NCI-H2081 treated with DMSO at 0.1 percent for 48 hours (cell line): ENCODE results near the gene DSCAM.

Experiments used
- DNase-seq: peaks from one replicate; lab custom pipeline; 2025; lab: John Stamatoyannopoulos, UW

DSCAM gene

DNA sequence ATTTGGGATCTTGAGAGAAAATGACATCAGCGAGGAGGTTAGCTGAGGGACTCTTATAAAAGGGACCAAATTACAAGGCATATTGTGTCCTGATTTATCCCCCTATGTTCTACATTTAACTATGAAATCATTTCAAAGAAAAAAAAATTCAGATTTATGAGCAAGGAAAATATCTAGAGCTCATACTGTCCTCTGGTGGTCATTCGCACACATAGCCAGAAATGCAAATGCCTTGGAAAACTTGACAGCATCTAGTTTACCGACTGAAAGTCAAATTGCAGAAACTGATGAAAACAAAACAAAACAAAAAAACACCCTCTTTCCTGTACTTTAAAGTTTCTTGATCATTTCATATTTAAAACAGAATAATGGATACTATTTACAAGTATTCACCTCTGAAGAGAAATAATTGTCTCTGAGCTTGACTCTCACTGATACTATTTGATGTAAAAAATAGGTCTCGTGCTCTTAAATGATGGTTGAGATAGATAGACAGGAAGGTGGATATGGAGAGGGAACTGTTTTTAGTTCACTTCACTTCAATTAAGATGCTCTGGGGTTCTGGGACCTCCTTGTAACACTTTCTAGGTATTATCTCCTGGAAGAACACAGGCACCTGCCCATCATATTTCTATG, 725.9 kb downstream of the DSCAM start:
- DNase-seq: no peak

- DNase-seq: no peak
Observed at GRCh38 chr21:40118527-40118926, 728.4 kb downstream of the DSCAM start.

GRCh38 chr21:40117236-40117635, 729.7 kb downstream of the DSCAM start:
- DNase-seq: no peak

- no peak for DNase-seq
Observed at GRCh38 chr21:40115775-40116174, 731.2 kb downstream of the DSCAM start.

DNA sequence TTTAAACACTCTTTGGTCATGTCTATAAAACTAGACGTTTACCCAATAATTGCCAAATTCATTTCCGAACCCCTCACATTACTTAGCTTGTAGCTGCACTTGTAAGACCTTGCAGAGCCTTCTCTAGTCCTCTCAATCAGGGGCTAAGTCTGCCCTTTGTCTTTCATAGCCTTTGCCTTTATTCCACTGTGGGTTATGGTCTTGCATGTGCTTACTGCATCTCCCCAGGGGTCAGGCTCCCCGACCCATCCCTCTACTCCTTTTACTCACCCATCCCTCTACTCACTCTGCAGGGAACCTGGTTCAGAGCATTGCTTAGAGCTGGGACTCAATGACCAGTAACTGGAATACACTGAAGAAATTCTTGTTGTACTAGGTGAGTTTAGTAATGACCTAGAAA, 744.3 kb downstream of the DSCAM start:
- no peak for DNase-seq

- no peak for DNase-seq
Observed at GRCh38 chr21:40099809-40100208, 747.1 kb downstream of the DSCAM start.

GRCh38 chr21:40095477-40095876, 751.5 kb downstream of the DSCAM start:
- no peak for DNase-seq

- no peak for DNase-seq
Observed at GRCh38 chr21:40080385-40080784, 766.6 kb downstream of the DSCAM start.

DNA sequence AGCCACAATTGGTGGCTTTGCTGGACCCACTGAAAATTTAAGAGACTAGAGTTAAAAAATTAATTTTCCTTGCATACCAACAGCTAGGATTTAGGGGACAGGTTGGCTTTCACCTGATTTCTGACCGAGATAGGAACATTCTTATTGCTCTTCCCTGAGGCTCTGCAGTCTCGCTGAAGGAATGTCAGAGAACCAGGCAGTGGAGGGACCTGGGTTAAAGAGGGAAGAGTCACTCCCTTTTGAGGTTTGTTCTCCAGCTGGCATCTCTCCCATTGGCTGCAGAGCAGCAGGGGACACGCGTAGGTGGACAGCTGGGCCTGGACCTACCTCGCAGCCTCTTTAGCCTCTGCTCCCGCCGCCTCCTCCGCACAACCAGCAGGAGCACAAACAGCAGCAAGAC, 772.2 kb downstream of the DSCAM start:
- no peak for DNase-seq

DNA sequence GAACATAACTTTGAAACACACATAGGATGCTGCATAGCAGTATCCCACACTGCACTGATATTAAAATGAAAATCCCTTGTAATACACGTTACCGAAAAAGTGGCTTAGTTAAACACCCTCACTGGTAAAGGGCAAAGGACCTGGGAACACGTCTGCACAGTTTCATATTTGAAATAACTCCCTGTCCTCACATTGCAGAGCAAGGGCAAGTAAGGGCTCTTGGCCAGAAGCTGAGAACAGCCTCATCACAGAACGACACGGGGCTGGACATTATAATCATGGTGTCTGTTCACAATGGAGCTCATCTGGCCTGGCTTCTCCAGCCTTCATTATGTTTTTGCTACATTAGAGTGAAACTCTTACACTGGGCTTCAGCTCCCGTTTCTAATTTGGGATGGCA, 772.8 kb downstream of the DSCAM start:
- no peak for DNase-seq

- no peak for DNase-seq
Observed at GRCh38 chr21:40073642-40074041, 773.3 kb downstream of the DSCAM start.

- DNase-seq: no peak
Observed at GRCh38 chr21:40070871-40071270, 776.1 kb downstream of the DSCAM start.

GRCh38 chr21:40067751-40068150, 779.2 kb downstream of the DSCAM start:
- no peak for DNase-seq

DNA sequence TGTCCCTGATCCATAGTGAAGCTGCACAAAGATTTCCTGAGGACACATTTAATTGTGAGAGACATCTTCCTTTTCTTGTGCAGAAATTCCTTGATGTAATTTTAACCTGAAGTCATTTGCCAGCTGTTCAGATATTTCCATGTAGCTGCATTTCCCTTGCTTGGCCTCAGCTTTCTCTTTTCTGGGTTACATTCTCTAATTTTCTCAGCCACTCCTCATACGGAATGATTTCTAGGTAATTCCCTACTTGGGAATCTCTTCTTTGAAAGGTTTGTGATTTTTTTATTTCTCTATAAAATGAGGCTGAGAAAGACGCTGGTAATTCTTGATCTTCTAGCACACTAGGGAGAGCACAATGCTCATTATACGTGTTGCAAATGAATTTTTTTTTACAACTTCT, 780.7 kb downstream of the DSCAM start:
- no peak for DNase-seq

DNA sequence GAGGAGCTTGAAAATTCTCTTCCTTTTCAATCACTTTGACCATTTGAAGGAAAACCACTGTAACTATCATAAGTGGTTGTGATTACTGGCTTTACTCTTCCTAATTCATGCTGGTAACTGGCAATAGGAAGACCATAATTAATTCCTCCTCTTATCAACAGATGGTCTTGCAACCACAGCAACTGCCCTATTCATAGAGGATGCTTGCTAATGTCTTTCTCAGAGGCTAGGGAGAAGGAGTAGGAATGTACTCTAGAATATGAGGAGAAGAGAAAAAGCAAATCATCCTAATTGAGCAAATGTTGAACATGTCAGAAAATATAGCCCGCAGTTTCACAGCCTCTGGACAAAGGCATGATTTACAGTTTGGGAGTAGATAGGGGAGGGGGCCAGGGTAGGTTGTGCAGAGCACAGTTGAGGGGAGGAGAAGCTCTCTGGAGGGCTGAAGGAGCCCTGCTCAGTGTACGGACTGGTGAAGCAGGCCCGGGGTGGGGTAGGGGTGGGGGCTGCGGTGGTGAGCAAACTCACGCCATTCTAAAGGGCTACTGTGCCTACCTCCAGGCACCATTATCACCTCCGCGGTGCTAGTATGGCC, 786.8 kb downstream of the DSCAM start:
- no peak for DNase-seq

DNA sequence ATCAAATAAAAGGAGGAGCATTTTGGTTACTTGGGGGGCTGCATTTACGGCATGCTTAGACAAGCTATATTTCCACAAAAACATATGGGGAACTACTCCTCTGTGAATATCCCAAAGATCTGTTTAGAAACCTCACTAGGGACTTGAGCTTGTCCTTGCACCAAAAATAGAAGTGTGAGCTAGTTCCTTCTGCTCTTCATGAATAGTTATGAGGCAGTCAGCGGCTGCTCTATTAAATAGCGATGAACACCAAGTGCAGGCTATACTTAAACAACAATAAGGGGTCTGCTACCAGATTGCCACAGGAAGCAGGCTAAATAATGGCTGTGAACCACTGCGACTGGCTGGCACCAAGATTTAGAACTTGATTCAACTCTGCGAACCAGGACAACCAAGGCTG, 789.6 kb downstream of the DSCAM start:
- DNase-seq: no peak

DNA sequence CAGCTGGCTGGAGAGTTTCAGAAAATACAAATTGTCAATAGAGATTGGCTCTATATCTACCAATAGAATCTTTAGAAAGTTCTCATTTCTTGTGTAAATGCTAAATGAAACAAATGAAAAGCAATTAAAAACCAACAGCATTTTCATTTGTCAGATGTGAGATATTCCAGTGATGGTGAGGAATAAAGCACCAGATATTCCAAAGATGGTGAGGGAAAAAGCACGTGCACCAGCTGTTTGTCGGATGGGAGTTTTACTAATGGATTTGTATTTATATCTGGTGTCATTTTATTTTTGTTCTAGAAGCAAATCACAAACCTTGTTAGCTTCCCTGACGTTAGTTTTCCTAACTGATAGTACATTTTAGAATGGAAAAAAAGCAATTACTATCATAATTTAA, 790.9 kb downstream of the DSCAM start:
- DNase-seq: no peak

DNA sequence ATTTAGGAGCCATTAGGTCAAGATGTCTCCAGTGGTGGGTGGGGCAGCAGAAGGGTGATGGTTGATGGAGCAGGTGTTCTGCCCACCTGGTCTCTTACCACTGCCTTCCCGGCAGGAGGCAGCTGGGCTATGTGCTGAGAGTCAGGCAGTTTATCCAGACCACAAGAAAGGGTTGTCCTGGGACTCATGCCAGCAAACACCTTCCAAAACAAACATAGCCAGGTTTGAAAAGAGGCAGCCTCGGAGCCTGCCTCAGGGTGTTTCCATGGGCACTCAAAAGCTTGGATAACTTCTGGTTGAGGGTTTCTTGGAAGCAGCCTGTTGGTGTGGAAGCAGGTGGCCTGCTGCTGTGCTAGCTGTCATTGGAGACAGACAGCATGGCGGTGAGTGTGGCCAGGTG, 792.6 kb downstream of the DSCAM start:
- DNase-seq: peak; percentile 90

- no peak for DNase-seq
Observed at GRCh38 chr21:40053007-40053406, 794.0 kb downstream of the DSCAM start.

DNA sequence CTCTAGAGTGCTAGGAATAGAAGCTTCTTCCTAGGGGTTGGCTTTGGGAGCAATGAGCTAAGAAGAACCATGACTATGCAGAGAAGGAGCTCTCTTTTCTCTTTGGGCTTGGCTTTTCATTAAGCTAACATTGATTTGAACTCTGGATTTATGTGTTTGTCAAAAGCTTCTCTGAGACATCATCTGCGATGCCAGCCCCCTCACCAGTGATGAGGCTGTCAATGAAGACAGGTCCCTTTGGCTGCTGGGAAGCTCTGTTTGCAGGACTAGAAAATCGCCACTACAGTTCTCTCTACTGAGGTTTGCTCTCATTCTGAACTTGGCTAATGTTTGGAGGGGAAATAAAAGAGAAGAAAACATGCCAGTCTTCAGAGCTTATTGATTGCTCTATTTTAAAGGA, 794.7 kb downstream of the DSCAM start:
- DNase-seq: no peak

DNA sequence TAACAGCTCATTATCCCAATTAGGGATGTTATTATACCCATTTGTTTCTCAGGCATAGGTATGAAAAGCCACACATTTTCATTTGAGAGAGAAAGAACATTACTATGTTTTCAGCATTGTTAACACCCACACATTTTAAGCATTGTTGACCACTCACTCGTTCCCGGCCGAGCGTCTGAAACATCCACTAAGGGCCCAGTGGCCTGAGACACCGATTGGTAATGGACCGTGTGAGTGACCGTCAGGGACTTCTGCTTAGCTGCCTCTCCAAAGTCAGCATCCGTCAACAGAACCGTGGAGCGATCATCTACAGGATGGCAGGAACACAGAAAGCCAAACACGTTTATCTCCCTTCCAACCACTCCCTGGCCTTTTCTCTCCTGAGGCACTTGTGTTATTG, 795.2 kb downstream of the DSCAM start:
- DNase-seq: no peak

DNA sequence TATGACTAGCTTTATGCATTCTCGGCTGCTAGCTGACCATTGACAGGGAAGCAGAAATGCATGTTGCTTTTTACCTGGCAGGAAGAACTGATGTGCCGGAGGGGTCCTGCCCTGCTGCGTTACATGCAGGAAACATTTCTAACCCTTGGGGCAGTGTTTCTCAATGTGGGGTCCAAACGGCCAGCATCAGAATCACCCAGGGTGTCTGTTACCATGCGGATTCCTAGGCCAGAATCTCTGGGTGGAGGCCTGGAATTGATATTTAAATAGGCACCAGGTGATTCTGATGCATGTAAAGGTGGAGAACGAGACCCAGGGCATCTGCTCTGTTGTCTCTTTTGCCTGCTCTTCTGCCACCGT, 797.0 kb downstream of the DSCAM start:
- no peak for DNase-seq

GRCh38 chr21:40049031-40049930, 797.7 kb downstream of the DSCAM start:
- no peak for DNase-seq
